ENCODE data around the gene HBG1. TPM values are rescaled to one million over a fixed set of nuclear protein-coding genes. Genes with fewer than 3 reads are reported as not detected.

Gene HBG1
- total and polyA plus RNA-seq, 2 experiments from 2014 or later: not detected

DNA sequence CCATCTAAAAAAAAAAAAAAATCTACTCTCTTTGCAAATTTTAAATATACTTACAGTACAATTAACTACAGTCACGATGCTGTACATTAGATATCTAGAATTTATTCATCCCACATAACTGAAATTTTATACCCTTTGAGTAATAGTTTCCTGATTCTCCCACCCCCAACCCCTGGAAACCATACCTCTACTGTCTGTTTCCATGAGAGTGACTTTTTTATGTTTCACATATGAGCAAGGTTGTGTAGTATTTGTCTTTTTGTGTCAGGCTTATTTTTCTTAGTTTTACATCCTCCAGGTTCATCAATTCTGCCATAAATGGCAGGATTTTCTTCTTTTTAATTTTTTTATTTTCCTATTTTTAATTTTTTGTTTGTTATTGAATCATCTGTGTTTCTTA lies 26.0 kb downstream of the HBG1 start:
- no peaks in the 10 kb centered on the region for H3F3A ChIP-seq (replicated peaks; ENCODE audit: low read depth)
- Mint-ChIP-seq H3K36me3 (ENCODE audit: low read depth) (peaks cover 13% of the 10 kb centered on the region; the same call in 2 of the 3 replicates), H3K27me3 (ENCODE audit: insufficient read depth, low read depth, poor library complexity) (no peaks in the 10 kb centered on the region), H3K9me3 (peaks cover 38% of the 10 kb centered on the region), H3K4me1 (no peaks in the 10 kb centered on the region), H3K4me3 (no peak overlapping the region), H3K27ac (no peak overlapping the region)
- no peaks in the 10 kb centered on the region for H4K20me1 ChIP-seq (replicated peaks; ENCODE audit: insufficient read depth)
- DNase-seq (ENCODE audit: low spot score) (no peak), ATAC-seq (no peak)
- no peaks in the 10 kb centered on the region for H3K79me2 ChIP-seq (replicated peaks; ENCODE audit: insufficient read depth)
- H3K9me2 ChIP-seq (ENCODE audit: insufficient read depth): no peaks in the 10 kb centered on the region
- no peaks in the 10 kb centered on the region for H3K27me3 ChIP-seq (ENCODE audit: insufficient read depth)
- H3K27ac ChIP-seq (ENCODE audit: low read depth): no peak overlapping the region
- no peak for TF ChIP-seq EZH2 (IDR thresholded peaks at IDR 0.05; ENCODE audit: low read depth, unreplicated experiment)
- no peak for TF ChIP-seq EZH2phosphoT487 (IDR thresholded peaks at IDR 0.05; ENCODE audit: unreplicated experiment)
- TF ChIP-seq ZNF114 (CRISPR knock-in tag; IDR thresholded peaks at IDR 0.05): no peak
- TF ChIP-seq NANOG (IDR thresholded peaks at IDR 0.05; ENCODE audit: borderline replicate concordance): no peak
- TF ChIP-seq CREB1 (CRISPR knock-in tag; IDR thresholded peaks at IDR 0.05; ENCODE audit: low read depth): no peak
- H3K4me1 ChIP-seq (ENCODE audit: insufficient read depth): no peaks in the 10 kb centered on the region
- no peak overlapping the region for H3K4me2 ChIP-seq
- no peak overlapping the region for H2AFZ ChIP-seq
- no peak overlapping the region for H3K4me3 ChIP-seq
- no peaks in the 10 kb centered on the region for H3K36me3 ChIP-seq (ENCODE audit: insufficient read depth)

DNA sequence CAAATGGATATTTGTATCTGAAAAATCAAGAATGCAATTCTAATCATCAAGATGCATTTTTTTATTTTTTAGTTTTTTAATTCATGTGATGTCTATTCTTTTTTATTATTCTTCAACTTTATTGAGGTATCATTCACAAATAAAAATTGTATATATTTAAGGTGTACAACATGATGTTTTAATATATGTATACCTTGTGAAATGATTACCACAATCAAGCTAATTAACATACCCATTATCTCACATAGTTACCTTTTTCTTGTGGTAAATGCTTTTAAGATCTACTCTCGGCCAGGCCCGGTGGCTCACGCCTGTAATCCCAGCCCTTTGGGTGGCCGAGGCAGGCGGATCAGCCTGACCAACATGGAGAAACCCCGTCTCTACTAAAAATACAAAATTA lies 26.5 kb downstream of the HBG1 start:
- no peaks in the 10 kb centered on the region for H4K20me1 ChIP-seq (replicated peaks; ENCODE audit: insufficient read depth)
- no peak for ATAC-seq
- H2AFZ ChIP-seq: no peak overlapping the region
- no peaks in the 10 kb centered on the region for H3F3A ChIP-seq (replicated peaks; ENCODE audit: low read depth)
- Mint-ChIP-seq H3K27ac (no peak overlapping the region), H3K36me3 (ENCODE audit: low read depth) (peaks cover 13% of the 10 kb centered on the region; the same call in 2 of the 3 replicates), H3K4me3 (no peak overlapping the region), H3K9me3 (peaks cover 41% of the 10 kb centered on the region), H3K4me1 (no peaks in the 10 kb centered on the region), H3K27me3 (ENCODE audit: insufficient read depth, low read depth, poor library complexity) (no peaks in the 10 kb centered on the region)
- no peak overlapping the region for H3K4me3 ChIP-seq
- no peaks in the 10 kb centered on the region for H3K79me2 ChIP-seq (replicated peaks; ENCODE audit: insufficient read depth)
- DNase-seq (ENCODE audit: low spot score): no peak
- H3K27me3 ChIP-seq (ENCODE audit: insufficient read depth): no peaks in the 10 kb centered on the region
- no peak overlapping the region for H3K4me2 ChIP-seq
- H3K27ac ChIP-seq (ENCODE audit: low read depth): no peak overlapping the region
- no peaks in the 10 kb centered on the region for H3K4me1 ChIP-seq (ENCODE audit: insufficient read depth)
- no peaks in the 10 kb centered on the region for H3K9me2 ChIP-seq (ENCODE audit: insufficient read depth)
- no peaks in the 10 kb centered on the region for H3K36me3 ChIP-seq (ENCODE audit: insufficient read depth)
- TF ChIP-seq STAT1 (IDR thresholded peaks at IDR 0.05; ENCODE audit: unreplicated experiment): no peak
- TF ChIP-seq, protein P1, sequence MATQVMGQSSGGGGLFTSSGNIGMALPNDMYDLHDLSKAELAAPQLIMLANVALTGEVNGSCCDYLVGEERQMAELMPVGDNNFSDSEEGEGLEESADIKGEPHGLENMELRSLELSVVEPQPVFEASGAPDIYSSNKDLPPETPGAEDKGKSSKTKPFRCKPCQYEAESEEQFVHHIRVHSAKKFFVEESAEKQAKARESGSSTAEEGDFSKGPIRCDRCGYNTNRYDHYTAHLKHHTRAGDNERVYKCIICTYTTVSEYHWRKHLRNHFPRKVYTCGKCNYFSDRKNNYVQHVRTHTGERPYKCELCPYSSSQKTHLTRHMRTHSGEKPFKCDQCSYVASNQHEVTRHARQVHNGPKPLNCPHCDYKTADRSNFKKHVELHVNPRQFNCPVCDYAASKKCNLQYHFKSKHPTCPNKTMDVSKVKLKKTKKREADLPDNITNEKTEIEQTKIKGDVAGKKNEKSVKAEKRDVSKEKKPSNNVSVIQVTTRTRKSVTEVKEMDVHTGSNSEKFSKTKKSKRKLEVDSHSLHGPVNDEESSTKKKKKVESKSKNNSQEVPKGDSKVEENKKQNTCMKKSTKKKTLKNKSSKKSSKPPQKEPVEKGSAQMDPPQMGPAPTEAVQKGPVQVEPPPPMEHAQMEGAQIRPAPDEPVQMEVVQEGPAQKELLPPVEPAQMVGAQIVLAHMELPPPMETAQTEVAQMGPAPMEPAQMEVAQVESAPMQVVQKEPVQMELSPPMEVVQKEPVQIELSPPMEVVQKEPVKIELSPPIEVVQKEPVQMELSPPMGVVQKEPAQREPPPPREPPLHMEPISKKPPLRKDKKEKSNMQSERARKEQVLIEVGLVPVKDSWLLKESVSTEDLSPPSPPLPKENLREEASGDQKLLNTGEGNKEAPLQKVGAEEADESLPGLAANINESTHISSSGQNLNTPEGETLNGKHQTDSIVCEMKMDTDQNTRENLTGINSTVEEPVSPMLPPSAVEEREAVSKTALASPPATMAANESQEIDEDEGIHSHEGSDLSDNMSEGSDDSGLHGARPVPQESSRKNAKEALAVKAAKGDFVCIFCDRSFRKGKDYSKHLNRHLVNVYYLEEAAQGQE (IDR thresholded peaks at IDR 0.05; ENCODE audit: unreplicated experiment): no peak
- no peak for TF ChIP-seq EZH2 (IDR thresholded peaks at IDR 0.05; ENCODE audit: low read depth, unreplicated experiment)

Measured in GM23338 (cell line).